Adrenal gland (tissue), 12 donors: ENCODE measurements around the gene HOXD13. TPM values are rescaled to one million over a fixed set of nuclear protein-coding genes. Genes with fewer than 3 reads are reported as not detected.

Experiments used
- DNase-seq, 7 donors: peaks; one replicate each; pipeline ENCODE4 v3.0.0-alpha.2; 2019 to 2020
- H3K27ac ChIP-seq, 5 donors: fragments of 200-600 bp; sonication (generic) in 4 of 5; 1 replicate in 3 of 5; 2 replicates in 2 of 5; pipeline versions ENCODE4 v1.5.1 to v1.8.0; 2016 to 2020; ENCODE audit warnings: mild to moderate bottlenecking in 1 of 5
- H3K27me3 ChIP-seq: fragments of 200-600 bp; 2 replicates; pipeline ENCODE4 v1.8.0; 2021
- H3K36me3 ChIP-seq, 2 donors: fragments of 200-600 bp; replicated peaks in 1 of 2; 1 replicate in 1 of 2; 2 replicates in 1 of 2; pipeline versions ENCODE4 v1.5.1 to v1.8.0; 2018 to 2022
- H3K4me1 ChIP-seq, 2 donors: fragments of 200-600 bp; replicated peaks in 1 of 2; 1 replicate in 1 of 2; 2 replicates in 1 of 2; pipeline versions ENCODE4 v1.5.1 to v1.8.0; 2018 to 2021
- H3K4me3 ChIP-seq, 4 donors: fragments of 200-600 bp; sonication (generic) in 3 of 4; one replicate each; pipeline ENCODE4 v1.5.1; 2016 to 2018
- H3K9me3 ChIP-seq, 3 donors: fragments of 200-600 bp; sonication (generic) in 1 of 3; replicated peaks in 1 of 3; 1 replicate in 2 of 3; 2 replicates in 1 of 3; pipeline versions ENCODE4 v1.5.1 to v1.8.0; 2016 to 2021
- CTCF ChIP-seq, 6 experiments: fragments of 450-650 bp in 4 of 6; fragments of 200-600 bp in 2 of 6; sonication (generic) in 1 of 6; IDR thresholded peaks; 1 replicate in 5 of 6; 2 replicates in 1 of 6; pipeline versions ENCODE4 v1.5.1 to v1.8.0; 2016 to 2021; ENCODE audit warnings: antibody characterized with exemption in 6 of 6, mild to moderate bottlenecking in 2 of 6, moderate library complexity in 1 of 6
- POLR2A ChIP-seq, 2 donors: fragments of 450-650 bp; IDR thresholded peaks; one replicate each; pipeline ENCODE4 v1.6.1; 2017; ENCODE audit warnings: antibody characterized with exemption in 2 of 2, mild to moderate bottlenecking in 2 of 2, moderate library complexity in 1 of 2
- WGBS, 4 donors: extraction: QIAGEN DNeasy Blood & Tissue Kit in 2 of 4; methylation state at CpG; one replicate each; pipeline versions ENCODE4 v1.1.5 to v1.1.7; 2013 to 2017; 5-methylcytosine and 5-hydroxymethylcytosine counted together
- intact Hi-C, 2 donors: fragments of 100-400 bp; cut with DNase I; formaldehyde crosslinking; loops; one replicate each; pipeline versions ENCODE4 v1.14.1 to v1.15.0; 2022 to 2023
- polyA plus RNA-seq, 3 donors: library from polyadenylated mRNA; stranded (reverse); fragments of 200-250 nt in 2 of 3; fragments of 350-450 nt in 1 of 3; fragmentation: Illumina TruSeq in 1 of 3; extraction: RNeasy Lipid Tissue Mini Kit (QIAGEN cat#74804) in 1 of 3; gene quantifications; one replicate each; pipeline ENCODE4 v1.2.3, GENCODE V29; 2013 to 2014
- total RNA-seq, 9 donors: library from RNA; depleted of rRNA in 4 of 9; stranded (reverse); fragments of >200 nt in 4 of 9; fragments of 120-200 nt in 1 of 9; fragmentation: NEBNext Ultra II Directional in 1 of 9; extraction: Animal tissue kit (Norgen Biotek cat#: 25700) in 1 of 9; gene quantifications; one replicate each; pipeline versions ENCODE4 v1.1.0 to v1.2.4, GENCODE V29; 2013 to 2023
- donor health status: healthy with polysubstance abuse.
- donor health status: Bipolar disorder and iron deficiency.
- donor health status: DM: yes; HTN: yes; CAD: no.
- donor health status: DM: no; HTN: no; CAD: no.
- donor health status: DM: no; HTN: no; CAD: no.
- donor health status: DM: yes; HTN: yes; CAD: no.

Gene HOXD13
- total and polyA plus RNA-seq, 12 donors, result not detected

- H3K4me1 ChIP-seq, result peaks cover 0 to 21% of the 10 kb centered on the region in 2 donors
- 9 to 12% (median 11%) methylated on average over 13 to 38 of the region's 38 CpGs for WGBS, 4 donors
- H3K9me3 ChIP-seq, result no peaks in the 10 kb centered on the region
- TF ChIP-seq CTCF (IDR thresholded peaks at IDR 0.05), result no peak
- TF ChIP-seq POLR2A (IDR thresholded peaks at IDR 0.05), result no peak
- H3K27me3 ChIP-seq, result peaks cover 87% of the 10 kb centered on the region
- H3K4me3 ChIP-seq, result peak overlapping the region in 1 of 4 donors; percentile 15
- no peak for DNase-seq
- intact Hi-C loops, result no loop called here
- H3K27ac ChIP-seq, result no peak overlapping the region
- no peaks in the 10 kb centered on the region for H3K36me3 ChIP-seq
Measured at GRCh38 chr2:176067589-176068418, 24.7 kb upstream of the HOXD13 start.

GRCh38 chr2:176068419-176068832 lies 24.1 kb upstream of the HOXD13 start:
- 8 to 29% (median 9%) methylated on average over 3 to 30 of the region's 30 CpGs for WGBS, 4 donors
- intact Hi-C loops, result no loop called here
- Histone ChIP-seq H3K27me3 (peaks cover 93% of the 10 kb centered on the region), H3K4me3 (no peak overlapping the region), H3K36me3 (no peaks in the 10 kb centered on the region), H3K9me3 (no peaks in the 10 kb centered on the region), H3K4me1 (peaks cover 0 to 21% of the 10 kb centered on the region in 2 donors), H3K27ac (no peak overlapping the region)
- DNase-seq, result no peak
- TF ChIP-seq CTCF (IDR thresholded peaks at IDR 0.05) (no peak), POLR2A (IDR thresholded peaks at IDR 0.05) (no peak)

- Histone ChIP-seq H3K4me1 (peaks cover 0 to 21% of the 10 kb centered on the region in 2 donors), H3K27ac (no peak overlapping the region), H3K9me3 (no peaks in the 10 kb centered on the region), H3K27me3 (peaks cover 96% of the 10 kb centered on the region), H3K36me3 (no peaks in the 10 kb centered on the region), H3K4me3 (no peak overlapping the region)
- WGBS, 4 donors, result 10 to 13% (median 11%) methylated on average over 33 to 58 of the region's 58 CpGs
- intact Hi-C loops, result no loop called here
- TF ChIP-seq POLR2A (IDR thresholded peaks at IDR 0.05) (no peak), CTCF (IDR thresholded peaks at IDR 0.05) (no peak)
- DNase-seq, result no peak
Measured at GRCh38 chr2:176071330-176072291, 20.9 kb upstream of the HOXD13 start.

GRCh38 chr2:176072292-176072669 lies 20.2 kb upstream of the HOXD13 start:
- Histone ChIP-seq H3K27ac (no peak overlapping the region), H3K36me3 (no peaks in the 10 kb centered on the region), H3K9me3 (no peaks in the 10 kb centered on the region), H3K27me3 (peaks cover 96% of the 10 kb centered on the region), H3K4me3 (no peak overlapping the region), H3K4me1 (peaks cover 0 to 17% of the 10 kb centered on the region in 2 donors)
- no peak for DNase-seq
- intact Hi-C loops, result no loop called here
- TF ChIP-seq CTCF (IDR thresholded peaks at IDR 0.05) (no peak), POLR2A (IDR thresholded peaks at IDR 0.05) (no peak)
- WGBS, 4 donors, result 27 to 38% (median 35%) methylated on average over 5 of the region's 5 CpGs
